HG03460 (cell line): Measurements from ENCODE around the gene HOXC6.

Experiments
- ATAC-seq: cut with Tn5 transposase; IDR thresholded peaks from one replicate; pipeline ENCODE4 v1.9.1; 2021; ENCODE audit not compliant: unreplicated experiment

HOXC6 gene

DNA sequence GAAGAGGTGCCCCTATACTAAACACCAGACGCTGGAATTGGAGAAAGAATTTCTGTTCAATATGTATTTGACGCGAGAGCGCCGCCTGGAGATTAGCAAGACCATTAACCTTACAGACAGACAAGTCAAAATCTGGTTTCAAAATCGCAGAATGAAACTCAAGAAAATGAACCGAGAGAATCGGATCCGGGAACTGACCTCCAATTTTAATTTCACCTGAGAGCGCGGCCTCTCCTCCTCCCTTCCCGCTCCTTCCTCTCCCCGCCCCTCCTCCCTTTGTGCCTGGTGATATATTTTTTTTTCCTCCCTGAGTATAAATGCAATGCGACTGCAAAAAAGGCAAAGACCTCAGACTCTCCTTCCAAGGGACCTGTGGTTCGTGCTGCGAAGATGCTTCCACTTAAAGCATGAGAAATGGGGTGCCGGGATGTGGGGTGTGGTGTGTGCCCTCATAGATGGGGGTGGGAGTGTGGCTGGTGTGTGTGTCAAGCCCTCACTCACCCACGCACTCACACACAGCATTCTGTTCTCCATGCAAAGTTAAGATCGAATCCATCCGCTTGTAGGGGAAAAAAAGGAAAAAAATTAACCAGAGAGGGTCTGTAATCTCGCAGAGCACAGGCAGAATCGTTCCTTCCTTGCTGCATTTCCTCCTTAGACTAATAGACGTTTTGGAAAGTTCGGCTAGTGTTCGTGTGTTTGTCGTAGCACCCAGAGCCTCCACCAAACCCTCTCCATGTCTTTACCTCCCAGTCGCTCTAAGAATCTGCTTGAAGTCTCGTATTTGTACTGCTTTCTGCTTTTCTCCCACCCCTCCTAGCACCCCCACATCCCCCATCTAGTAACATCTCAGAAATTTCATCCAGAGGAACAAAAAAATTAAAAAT, 38.8 kb upstream of the HOXC6 start:
- no peak for ATAC-seq

DNA sequence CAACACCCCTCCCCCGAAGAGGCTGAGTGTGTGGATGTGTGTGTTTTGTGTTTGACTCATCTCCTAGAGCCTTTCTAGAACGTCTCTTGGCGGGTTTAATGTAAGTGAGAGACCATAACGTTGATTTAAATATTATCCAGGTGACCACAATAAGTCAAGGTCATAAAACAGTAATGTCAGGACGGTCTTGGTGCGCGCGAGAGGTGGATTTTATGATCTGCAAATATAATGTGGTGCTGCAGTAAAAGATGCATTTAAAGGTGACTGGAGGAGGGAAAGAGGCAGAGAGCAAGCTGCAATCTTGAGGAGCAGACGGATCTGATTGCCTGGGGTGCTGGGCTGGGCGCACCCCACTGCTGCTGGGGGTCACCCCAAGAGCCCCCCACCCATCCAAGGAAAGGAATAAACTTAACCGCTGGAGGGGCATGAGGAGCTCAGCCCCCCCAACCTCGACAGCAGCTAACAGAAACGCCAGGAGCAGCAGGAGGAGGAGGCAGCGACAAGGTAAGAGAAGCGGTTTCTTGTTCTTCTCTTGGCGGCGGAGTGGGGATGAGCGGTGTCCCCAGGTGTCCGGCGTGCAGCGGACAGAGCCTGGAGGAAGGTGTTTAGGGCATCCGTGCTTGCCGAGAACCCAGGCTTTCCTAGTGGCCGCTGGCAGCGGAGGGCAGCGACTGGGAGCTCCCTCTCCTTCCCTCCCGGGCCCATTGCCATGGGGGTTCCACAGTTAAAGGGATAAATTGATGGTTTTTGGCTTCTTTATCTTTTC, 37.7 kb upstream of the HOXC6 start:
- ATAC-seq, result no peak

DNA sequence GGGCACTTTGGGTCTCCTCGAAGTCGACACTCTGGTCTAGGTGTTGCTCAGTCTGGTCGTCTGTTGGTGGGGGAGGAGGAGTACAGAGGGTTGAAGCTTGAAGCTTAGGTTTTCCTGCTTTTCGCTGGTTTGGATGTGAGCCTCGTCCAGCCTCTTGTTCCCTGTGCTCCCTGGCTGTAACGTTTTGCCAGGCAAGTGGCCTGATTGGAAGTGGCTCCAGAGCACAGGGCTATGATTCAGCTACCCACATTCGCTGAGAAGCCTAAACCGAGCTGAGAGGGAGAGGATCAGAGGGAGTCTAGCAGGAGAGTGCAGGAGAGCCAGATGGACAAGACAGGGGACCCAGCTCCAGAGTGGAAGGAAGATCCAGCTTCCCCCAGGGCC, 37.2 kb upstream of the HOXC6 start:
- ATAC-seq, result no peak

DNA sequence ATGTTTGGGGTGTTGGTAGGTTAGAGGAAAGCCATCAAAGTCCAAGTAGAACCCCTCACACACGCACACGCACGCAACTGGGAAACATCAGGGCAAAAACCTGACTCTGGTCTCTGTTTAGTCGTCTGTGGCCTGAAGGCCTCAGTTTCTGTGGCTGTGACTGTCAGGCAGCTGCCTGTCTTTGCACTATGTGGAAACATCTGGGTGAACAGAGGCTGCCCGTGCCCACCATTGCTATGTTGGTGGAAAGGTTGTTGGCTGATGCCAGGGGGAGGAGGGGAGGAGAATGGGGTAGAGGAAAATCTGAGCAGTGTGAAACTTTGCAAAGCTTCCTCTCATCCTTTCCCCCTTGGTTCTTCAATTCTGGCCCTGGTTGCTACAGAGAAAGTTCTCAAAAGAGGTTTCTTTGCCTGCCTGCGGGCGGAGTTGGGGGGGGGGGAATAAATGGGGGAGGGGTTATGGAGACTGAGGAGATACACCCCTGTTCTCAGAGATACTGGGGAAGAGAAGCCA, 35.8 kb upstream of the HOXC6 start:
- ATAC-seq, result no peak

DNA sequence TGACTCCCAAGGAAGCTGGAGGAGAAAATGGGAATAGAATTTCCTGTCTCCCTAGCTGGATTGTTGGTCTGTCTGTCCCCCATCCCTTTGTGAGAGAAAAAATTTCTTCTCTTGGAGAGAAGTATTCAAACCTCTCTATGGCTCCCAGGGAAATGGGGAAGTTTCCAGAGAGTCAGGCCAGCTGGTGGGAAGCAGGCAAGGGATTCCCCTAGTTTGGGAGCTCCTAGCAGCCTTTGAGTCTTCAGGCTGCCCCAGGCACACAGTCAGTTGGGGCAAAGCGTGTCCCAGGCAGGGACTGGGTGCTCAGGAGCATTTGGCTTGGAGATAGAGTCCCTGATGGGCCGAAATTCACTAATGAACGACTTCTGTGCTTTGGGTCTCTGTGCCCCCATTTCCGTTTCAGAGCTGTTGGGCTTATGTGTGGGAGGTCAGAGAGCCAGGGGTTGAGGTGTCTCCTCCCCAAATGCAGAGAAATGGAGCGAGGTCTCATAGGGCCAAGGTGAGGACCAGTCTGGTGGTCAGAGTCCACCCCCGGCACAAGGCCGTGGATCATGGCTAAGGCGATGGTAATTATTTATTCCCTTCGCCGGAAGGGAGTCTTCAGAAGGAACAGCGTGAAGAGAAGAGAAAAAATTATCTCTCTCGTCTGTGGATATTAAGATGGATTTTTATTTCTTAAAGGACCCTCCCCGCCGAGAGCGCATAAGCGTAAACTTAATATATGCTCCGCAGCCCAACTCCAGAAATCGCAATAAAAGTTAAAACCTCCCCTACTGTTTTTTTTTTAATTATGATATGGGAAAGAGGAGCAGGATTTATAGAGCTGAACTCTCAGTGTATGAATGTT, 34.9 kb upstream of the HOXC6 start:
- no peak for ATAC-seq

DNA sequence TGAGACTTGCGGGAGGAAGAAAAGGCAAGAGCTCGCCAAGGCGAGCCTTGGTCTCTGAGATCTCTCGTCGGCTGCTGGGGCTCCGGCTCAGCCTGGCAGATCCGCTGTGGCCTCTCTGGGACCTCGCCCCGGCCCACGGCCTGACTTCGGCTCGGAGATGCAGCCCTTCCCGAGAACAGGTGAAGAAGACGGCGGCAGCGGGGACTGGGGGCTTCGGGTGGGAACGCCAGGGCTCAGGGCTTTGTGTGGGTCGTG, 34.3 kb upstream of the HOXC6 start:
- ATAC-seq, result no peak

DNA sequence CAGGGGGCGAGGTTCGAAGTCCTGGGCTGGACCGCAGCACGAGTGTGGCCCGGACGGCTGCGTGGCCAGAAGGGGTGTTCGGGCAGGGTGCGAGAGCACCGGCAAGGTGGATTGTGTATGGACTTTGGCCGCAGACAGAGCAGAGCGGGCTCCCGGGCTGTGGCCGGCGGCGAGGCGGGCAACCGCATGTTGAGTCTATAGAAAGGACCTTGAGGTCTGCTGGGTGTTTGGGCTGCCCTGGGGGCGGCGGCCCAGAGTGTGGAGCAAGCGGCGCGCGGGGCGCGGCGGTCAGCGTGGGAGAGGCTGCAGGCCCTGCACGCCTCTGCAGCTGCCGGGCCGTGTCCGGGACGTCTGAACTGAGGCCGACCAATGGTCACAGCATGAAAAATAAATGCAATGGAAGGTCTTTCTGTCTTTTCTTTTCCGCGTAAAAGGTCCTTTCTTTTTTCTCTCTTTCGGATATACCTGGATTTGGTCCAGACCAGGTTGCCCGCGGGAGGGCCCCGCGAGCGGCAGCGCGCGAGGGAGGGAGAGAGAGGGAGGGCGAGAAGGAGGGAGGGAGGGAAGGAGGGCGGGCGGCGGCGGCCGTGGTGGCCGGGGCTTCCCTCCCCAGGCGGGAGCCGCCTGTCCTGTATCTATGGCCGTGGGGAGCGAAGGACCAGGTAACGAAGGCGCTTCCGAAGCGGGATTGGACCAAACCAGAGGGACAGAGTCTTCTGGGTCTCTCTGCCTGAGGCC, 33.8 kb upstream of the HOXC6 start:
- ATAC-seq, result no peak

DNA sequence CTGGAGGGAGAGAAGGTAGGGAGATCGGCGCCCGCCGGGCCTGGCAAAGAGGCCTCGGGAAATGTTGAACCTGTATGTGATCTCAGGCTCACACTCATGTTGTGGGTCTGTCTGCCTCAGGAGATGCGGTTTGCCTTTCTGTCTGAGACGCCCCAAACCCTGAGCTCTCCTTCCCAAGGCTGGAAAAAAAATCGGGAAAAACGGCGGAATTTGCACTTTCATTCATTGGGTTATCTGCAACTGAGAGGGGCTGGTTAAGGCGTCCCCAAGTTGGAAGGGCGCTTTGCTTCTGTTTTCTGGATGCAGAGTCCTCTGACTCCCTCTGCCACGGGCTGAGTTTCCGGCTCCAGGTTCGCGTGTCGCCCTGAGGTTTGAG, 33.2 kb upstream of the HOXC6 start:
- no peak for ATAC-seq

DNA sequence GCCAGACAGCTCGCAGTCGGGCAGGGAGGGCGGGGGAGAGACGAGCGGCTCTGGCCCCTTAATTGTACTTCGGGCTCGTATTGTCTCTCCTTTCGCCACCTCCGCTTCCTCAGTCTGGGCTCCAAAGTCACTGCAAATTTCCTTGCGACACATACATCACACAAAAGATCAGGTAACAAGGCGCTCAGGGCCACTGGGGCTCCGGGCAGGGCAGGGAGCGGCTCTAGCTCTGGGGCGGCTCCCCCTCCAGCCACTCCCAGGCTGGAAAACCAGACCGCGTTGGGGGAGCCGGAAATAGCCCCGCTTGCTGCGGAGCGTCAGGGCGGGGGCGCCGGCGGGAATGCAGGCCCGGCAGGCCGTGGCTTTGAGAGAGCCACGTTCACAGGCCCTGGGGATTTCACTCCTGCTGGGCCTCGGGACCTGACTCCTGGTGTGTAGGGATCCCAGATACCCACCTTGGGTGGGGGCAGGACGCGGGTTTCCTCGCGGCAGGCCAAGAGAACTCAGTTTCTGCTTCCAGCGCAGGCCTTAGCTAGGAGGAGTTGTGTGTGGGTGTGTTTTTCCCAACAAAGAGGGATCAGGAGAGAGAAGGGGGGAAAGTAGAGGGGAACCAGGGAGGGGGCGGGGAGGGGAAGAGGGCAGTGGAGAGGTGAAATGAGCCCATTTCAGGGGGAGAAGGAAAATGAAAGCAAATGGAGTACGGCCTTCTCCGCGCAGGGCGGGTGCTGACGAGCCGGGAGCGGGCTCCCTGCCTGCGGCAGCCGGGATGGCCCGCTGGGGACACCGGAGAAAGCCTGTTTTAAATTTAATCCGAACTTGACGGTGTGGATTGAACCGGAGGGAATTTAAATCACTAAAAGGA, 32.6 kb upstream of the HOXC6 start:
- ATAC-seq, result no peak

DNA sequence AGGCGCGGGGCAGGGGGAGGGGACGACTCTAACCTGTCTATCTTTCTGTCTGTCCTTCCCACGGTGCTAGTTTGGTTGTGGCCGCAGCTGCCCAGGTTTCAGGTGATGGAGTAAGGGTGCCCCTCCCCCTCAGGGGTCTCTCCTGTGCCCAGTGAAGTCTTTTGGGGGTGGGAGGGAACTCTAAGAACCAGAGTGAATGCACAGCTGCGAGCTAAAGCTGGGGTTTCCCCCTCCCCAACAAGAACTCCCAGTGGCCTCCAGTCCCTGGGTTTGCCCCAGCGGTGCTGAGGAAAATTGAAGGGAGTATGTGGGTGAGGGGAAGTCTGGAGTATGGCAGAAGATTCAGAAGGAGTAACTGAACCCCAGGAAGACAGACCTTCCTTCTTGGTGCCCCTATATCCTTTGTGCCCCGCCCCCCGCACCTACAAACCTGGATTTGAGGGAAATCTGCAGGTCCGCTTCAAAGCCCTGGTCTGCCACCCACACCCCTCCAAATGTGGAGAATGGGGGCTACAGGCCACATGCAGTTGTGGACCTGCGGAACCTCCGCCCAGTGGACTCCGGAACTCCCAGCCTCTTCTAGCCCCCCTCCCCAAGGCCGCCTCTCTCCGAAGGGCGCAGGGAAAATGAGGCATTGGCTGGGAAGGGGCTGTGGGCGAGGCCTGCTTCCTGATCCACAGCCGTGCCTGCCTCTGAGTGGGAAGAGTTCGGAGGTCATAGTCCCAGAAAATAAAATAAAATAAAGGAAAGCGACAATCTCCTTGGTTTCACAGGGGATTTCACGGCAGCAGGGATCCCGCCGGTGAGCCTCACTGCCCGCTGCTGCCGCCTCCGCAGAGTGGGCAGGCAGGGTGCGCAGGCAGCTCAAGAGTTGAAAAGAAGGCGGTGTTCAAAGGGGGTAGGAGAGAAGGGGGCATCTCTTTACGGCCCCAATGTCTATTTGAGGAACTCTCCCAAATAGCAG, 31.7 kb upstream of the HOXC6 start:
- ATAC-seq, result no peak

DNA sequence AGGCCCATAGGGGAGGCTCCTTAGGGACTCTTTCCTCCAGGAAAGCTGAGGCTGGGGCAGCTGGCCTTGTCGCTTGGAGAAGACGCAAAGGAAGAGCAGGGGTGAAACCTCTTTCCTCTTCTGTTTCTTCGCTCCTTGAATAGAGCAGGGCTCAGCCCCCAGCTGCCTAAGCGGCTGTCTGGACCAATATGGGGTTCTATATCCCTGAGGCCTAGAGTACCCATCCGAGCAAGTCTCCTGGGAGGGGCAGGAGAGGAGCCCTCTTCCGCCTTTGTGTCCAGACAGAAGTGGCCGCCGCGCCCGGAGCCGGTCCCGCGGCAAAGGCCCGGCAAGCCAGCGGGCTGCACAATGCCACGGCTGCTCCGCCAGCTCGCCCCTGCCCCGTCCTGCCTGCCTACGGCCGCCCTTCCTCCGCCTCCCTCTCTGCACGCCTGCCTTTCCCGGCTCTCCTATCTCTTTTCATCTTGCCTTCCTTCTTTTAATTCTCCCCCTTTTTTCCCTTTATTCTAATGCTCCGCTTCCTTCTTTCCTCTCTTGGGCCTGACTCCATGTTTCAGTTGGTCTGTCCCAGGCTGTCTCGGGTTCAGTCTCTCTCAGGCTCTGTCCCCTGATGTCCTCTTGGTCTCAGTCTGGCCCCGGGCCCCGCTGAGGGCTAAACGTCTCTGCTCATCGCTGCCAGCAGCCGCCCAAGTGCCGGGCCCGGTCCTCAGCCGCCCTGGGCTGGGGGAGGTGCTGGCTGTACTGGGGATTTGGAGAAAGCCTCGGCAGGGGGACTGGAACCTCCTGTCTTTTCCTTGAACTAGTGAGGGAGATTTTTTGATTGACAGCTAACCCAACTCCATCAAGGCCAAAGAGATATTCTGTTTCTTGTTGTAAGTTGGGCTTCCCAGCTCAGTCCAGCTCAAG, 30.8 kb upstream of the HOXC6 start:
- ATAC-seq, result no peak

DNA sequence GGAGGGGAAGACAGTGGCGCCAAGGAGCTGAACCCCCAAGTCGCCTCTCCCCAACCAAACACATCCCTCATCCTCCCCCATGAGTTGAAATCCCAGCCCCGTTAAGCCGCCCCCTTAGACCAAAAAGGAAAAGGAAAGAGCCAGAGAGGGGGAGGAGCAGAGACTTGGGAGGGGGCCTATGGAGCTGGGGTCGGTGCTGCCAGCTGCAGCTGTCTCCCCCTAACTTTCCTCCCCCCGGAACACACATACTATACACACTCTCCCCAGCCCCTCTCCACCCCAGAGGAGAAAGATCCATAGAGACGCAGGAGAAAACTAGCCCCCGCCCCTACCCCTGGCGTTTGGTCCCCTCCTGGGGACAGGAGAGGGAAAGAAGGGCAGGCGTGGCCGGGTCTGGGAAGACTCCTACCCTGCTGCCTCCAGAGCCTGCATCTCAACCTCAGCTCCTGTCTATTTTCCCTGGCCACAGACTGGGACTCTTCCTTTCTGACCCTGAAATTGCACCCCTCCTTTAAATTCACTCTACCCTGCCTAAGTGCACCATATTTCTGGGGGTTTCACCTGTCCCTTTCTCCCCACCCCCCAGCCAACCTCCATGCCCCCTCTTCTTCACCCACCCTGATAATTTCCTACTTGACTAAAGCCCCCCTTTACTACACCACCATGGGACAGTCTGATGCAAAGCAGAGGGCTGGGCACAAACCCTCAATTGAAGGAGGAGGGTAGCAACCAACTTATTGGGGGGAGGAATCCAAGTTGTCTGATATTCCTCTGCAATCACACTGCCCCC, 29.9 kb upstream of the HOXC6 start:
- no peak for ATAC-seq

DNA sequence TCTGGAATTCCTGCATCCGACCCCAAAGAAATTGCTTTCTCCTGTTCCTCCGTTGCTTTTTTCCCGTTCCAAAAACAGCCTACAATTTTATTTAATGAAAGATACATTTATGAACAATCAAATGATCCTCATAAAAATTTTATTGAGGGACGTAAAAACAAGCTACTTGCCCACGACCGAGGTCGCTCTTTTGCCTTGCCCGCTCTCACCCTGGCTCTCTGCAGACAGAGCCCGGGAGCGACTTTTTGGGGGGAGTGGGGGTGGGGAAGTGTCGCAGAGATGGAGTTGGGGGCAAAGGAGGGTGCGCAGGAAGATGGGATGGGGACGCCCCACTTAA, 29.4 kb upstream of the HOXC6 start:
- ATAC-seq, result no peak

DNA sequence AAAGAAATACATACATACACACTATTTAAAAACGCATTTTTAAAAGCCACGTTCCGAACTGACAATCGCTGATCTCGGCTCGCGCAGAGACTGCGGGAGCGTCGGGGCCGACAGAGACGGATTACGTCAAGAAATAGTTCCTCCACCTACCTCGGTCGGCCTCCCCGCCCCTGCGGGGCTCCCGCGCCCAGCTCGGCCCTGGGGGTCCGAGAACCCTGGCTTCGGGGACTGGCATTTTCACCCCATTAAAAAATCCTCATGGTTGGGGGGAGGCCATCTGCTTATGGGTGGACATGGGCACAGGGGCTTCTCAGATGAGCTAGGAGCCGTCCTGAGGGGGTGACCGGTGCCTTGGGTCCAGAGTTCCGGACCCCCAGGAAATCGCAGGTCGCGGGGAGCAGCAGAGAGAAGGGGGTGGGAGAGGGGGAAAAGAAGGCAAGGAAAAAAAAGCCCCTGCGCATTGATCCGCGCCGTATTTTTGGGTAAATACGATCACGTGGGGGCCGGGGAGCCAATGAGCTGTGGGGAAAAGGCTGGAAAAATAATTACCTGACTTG, 28.6 kb upstream of the HOXC6 start:
- no peak for ATAC-seq

DNA sequence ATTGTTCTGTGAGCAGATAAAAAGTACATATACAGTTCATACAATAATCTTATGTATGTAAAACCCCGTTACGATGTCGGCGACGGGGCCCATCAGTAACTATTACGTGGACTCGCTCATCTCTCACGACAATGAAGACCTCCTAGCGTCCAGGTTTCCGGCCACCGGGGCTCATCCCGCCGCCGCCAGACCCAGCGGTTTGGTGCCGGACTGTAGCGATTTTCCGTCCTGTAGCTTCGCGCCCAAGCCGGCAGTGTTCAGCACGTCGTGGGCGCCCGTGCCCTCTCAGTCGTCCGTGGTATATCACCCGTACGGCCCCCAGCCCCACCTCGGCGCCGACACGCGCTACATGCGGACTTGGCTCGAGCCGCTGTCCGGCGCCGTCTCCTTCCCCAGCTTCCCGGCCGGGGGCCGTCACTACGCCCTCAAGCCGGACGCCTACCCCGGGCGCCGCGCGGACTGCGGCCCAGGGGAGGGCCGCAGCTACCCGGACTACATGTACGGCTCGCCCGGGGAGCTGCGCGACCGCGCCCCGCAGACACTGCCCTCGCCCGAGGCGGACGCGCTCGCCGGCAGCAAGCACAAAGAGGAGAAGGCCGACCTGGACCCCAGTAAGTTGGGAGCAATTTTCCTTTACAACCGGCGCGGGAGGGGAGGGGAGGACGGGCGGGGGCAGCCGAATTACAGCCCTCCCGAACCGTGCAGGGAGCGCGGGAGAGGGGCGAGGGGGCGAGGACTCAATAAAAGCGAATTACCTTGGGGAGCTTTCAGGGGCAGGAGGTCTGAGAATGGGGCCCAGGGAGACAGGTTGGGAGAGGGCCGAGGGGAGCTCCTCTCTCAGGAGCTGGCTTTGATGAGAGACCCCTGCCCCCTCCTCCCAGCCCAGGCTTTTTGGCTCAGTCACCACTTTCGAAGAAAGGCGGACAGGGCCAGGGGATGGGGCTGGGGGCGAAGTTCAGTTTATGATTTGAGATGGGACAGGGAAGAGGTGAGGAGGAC, 27.8 kb upstream of the HOXC6 start, which contains the start of gene HOXC9:
HOXC9 (plus strand) TSS at position 46 of the 999 bp plus-strand sequence; CDS start at position 74, 28 bp downstream.
- ATAC-seq, result no peak
